Measurements from ENCODE around the gene CDR2L.

DNA sequence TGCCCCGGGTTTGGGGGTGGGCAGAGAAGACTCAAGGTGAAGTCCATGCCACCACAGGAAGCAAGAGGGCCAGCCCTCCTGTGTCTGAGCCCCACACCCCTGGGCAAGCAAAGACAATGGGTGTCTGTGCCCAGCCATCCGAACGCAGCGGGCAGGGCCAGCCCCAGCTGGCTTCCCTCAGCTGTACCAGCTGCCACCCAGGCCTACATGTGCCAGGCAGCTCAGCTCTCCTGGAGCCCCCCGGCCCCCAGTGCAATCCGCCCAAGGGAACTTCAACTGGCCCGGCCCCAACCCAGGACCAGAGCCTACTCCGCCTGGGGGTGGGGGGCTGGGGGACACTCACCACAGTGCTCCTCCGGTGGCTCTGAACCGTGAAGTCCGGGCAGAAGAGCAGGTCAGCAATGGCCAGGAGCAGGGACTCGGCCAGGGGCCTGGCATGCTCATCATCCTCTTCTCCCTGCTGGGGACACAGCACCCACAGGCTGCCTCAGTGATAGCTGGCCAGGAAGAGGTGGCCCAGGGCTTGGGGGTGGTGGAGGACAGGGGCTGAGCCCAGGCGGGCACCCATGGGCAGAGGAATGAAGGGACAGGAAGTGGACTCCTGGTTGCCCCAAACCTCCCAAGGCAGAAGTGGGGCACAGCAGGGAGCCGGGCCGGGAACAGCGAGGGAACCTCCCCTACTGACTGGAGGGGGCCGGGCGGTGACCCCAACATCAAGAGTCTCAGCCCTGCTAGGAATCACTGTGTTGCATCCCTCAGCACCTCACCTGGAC is 24.6 kb upstream of the CDR2L start:
- TF ChIP-seq, protein P1, sequence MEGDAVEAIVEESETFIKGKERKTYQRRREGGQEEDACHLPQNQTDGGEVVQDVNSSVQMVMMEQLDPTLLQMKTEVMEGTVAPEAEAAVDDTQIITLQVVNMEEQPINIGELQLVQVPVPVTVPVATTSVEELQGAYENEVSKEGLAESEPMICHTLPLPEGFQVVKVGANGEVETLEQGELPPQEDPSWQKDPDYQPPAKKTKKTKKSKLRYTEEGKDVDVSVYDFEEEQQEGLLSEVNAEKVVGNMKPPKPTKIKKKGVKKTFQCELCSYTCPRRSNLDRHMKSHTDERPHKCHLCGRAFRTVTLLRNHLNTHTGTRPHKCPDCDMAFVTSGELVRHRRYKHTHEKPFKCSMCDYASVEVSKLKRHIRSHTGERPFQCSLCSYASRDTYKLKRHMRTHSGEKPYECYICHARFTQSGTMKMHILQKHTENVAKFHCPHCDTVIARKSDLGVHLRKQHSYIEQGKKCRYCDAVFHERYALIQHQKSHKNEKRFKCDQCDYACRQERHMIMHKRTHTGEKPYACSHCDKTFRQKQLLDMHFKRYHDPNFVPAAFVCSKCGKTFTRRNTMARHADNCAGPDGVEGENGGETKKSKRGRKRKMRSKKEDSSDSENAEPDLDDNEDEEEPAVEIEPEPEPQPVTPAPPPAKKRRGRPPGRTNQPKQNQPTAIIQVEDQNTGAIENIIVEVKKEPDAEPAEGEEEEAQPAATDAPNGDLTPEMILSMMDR (IDR thresholded peaks at IDR 0.05; ENCODE audit: low read depth, low read length): no peak
- TF ChIP-seq POLR2A (IDR thresholded peaks at IDR 0.05; ENCODE audit: extremely low read depth, insufficient read length) (no peak), MYC (IDR thresholded peaks at IDR 0.05; ENCODE audit: low read depth, low read length) (no peak)
- TF ChIP-seq, protein P2, sequence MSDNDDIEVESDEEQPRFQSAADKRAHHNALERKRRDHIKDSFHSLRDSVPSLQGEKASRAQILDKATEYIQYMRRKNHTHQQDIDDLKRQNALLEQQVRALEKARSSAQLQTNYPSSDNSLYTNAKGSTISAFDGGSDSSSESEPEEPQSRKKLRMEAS (IDR thresholded peaks at IDR 0.05; ENCODE audit: low read depth, low read length): no peak
